COLO668 (cell line): ENCODE measurements around the gene OR1D5.
"Not testable (repeated sequence)": the region's sequence is repeated elsewhere in the genome, so short reads cannot be mapped to it uniquely, and the experiment has no call there.

ENCODE experiments used
- DNase-seq: peaks from one replicate; lab custom pipeline; 2025; ENCODE audit not compliant: unreplicated experiment; lab: John Stamatoyannopoulos, UW

OR1D5 gene

GRCh38 chr17:3032258-3033247, 30.9 kb downstream of the OR1D5 start:
- no peak for DNase-seq

- not testable (repeated sequence) for DNase-seq
Observed at GRCh38 chr17:3030852-3031470, 32.4 kb downstream of the OR1D5 start.

- no peak for DNase-seq
Observed at GRCh38 chr17:3030096-3030495, 33.3 kb downstream of the OR1D5 start.

DNA sequence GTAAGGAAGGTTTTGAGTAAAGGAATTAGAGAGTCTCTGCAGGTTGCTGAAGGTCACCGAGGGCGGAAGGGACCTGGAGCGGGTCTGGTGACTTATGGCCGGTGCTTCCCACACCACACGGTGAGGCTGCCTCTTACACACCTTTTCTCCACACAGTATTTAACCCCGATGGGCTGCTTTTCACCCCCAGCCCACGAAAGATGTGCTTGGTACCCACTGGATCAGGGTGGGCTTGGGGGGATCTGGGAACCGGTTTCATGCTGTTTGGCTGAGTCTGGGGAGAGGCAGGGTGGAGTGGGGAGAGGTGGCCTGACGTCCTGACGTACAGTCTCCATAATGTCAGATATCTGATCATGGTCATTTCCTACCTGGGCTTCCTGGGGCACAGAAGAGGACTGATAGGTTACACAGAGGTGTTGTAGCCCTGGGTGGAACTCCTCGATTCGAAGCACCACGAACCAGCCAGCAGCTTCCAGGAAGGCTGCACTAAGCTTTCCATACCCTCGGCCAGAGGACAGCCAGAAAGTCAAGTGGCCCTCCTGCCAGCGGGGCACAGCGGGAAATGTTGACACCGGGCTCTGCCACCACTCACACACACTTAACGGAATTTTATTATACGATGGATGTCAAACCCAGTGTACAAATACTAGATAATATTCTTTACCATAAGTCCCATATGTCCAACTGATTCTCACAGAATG, 34.0 kb downstream of the OR1D5 start:
- peak; percentile 2 for DNase-seq

DNA sequence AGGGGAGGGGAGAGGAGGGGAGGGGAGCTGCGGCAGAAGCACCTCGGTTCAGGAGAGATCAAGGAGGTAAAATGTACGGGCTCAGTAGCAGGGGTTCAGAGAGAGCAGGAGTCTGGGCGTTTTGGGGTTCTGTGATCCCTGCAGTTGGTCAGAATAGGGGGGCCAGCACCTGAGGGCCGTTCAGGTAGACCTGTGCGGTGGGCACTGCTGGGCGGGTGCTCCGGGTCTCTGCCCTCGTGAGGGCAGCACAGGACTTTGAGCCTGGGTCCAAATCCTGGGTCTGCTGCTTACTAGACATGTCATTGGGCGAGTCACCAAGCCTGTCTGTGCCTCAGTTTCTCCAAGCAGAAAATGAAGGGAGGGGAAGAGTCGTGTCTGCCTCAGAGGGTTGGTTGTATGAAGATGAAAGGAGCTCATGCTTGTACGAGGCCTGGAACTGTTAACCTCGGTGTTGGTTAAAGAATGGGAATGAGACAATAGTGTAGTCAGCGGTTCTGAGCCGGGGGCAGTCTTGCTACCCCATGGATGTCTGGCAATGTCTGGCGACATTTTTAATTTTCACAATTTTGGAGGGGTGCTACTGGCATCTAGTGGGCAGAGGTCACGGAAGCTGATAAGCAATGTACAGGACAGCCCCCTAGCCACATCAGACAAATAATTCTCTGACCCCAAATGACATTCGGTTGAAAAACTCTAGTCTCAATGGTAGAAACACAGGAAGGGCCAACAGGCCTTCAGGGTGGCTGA, 35.4 kb downstream of the OR1D5 start:
- DNase-seq = no peak

DNA sequence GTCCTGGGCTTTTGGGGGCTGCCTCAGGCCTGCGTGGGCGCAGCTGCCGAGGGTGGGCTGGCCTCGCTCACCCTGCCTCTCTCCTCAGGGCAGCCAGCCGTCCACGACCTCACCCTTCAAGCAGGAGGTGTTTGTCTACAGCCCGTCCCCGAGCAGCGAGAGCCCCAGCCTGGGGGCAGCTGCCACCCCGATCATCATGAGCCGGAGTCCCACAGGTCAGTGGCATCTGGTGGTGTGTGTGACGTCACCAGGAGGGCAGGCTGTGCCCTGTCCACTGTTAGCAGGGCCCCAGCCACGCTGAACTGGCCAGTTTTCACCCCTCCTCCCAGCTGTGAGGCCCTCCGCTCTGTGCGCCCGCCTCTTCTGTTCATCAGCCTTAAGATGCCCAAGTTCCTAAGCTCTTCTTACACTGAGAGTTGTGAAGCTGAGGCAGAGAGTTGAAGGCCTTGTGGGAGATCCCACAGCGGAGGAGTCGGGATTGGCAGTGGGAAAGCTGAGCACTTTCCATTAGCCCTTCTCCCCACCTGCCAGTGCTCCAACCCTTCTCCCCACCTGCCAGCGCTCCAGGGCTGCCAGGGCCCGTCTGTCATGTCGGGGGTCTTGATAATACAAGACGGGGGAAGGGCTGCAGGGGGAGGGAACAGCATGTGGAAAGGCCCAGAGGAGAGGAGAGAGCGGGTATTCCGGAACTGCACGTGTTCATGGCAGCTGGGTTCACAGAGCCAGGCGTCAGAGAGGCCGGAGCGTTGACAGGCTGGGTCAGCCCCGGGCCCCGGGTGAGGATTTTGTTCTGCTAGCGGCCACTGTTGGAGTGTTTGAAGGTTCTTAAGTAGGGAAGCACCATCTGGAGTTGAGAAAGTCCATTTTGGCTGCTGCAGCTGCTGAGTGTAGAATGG, 36.3 kb downstream of the OR1D5 start:
- DNase-seq = no peak

GRCh38 chr17:3026125-3026855, 37.1 kb downstream of the OR1D5 start:
- DNase-seq = no peak

DNA sequence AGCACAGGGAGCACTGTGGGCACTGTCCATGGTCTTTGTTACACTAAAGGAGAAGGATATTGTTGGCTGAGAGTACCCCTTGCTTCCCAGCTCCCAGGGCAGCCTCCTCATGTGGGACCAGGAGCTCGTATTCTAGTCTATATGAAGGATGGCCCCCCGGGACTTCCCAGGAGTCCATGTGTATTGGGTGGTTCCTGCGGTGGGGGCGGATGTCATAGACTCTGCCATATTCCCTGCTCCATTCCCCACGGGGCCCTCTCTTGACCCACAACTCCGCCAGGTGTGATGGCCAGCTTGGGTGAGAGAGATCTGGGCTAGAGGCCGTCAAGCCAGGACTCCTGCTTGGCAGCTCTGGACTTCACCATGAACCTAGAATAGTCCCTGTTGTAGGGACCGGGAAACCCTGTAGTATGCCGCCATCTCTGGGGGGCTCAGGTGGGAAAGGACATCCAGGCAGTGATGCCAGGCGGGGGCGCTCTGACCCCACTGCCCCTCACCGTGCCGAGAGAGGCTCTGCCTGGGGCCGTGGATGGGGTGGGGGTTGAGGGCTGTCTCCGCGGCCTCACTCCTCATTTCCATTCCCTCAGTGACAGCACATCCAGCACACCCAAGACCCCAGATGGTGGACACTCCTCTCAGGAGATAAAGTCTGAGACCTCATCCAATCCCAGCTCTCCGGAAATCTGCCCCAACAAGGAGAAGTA, 37.8 kb downstream of the OR1D5 start:
- no peak for DNase-seq

GRCh38 chr17:3024346-3024745, 39.1 kb downstream of the OR1D5 start:
- DNase-seq = no peak

DNA sequence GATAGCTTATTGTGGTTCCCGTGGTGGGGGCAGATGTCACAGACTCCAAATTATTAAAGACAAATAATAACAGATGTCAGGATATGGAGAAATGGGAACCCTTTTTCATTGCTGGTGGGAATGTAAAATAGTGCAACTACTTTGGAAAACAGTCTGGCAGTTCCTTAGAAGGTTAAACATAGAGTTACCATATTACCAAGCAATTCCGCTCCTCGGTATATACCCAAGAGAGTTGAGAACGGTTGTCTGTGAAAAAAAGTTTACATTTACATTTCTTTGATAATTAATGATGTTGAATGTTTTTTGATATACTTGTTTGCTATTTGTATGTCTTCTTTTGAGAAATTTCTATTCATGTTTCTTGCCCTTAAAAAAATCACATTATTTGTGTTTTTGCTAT, 41.2 kb downstream of the OR1D5 start:
- no peak for DNase-seq

- DNase-seq = no peak
Observed at GRCh38 chr17:3020381-3020780, 43.0 kb downstream of the OR1D5 start.

DNA sequence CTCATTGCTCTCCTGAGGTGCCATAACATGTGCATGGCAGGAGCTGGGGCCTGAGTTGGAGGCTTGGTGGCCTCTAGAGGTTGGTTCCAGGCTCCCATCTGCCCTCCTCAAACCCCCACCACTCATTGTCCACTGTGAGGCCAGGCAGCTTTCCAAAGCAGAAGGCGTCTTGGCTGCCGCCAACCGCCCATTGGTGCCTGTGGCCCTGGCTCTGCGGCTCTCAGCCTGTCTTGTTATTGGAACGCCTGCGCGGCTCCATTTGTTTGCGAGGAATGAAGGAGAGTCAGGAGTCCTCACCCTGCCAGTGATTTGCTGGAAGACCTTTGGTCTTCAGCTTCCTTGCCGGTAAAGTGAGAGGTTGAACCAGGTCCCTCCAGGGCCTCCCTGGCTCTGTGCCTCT, 43.6 kb downstream of the OR1D5 start:
- DNase-seq = no peak

- DNase-seq = no peak
Observed at GRCh38 chr17:3017936-3018335, 45.5 kb downstream of the OR1D5 start.

DNA sequence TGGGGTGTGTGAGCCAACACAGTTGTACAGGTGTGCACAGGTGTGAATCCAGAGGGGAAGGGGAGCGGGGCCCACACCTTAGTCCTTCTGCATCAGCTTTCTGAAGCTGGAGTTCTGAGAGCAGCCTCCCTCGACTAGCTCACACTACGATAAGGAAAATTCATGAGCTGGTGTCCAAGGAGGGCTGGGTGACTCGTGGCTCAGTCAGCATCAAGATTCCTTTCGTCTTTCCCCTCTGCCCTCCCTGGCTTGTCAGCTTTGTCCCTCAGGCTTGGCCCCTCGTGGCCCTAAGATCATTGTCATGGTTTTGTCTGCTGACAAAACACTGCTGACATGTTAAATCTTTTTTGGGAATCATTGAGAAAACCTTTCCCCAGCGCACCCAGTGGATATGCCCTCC, 47.5 kb downstream of the OR1D5 start:
- DNase-seq = no peak

DNA sequence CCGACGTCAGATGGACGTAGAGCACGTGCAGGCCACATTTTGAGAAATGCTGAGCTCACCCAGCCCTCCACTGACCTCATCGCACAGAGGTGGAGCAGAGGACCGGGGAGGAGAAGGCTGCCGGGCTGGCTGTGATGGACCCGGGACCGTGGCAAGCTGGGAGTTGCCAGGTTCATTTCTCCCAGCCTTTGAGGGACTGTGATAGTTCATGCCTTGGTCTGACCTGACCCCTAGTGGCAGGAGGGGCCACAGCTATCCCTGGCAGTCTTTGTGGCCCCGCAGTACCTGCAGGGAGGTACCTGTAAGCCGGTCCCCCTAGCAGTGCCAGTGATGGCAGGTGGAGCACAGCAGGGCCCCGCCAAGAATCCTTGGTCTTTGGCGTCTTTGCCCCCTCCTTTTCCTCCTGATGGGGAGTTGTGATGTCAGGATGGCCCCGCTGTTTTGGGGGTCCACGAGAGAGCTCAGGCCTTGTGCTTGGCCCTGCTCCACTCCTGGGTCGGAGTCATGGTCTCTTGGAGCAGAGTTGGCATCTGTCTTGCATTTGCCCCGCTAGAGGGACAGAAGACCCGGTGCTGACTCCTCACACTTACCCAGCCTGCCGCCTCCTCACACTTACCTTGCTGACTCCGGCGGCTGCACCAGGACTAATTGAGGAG, 50.4 kb downstream of the OR1D5 start:
- peak; percentile 53 for DNase-seq
